HG03520 (cell line): ENCODE measurements around the gene IQCK.

ENCODE experiments used
- ATAC-seq: cut with Tn5 transposase; IDR thresholded peaks from one replicate; pipeline ENCODE4 v1.9.1; 2021; ENCODE audit warnings: mild to moderate bottlenecking, moderate library complexity; ENCODE audit not compliant: unreplicated experiment

IQCK gene

GRCh38 chr16:19698480-19699465, 19.3 kb upstream of the IQCK start:
- ATAC-seq: no peak

GRCh38 chr16:19699472-19699871, 18.6 kb upstream of the IQCK start:
- no peak for ATAC-seq

- ATAC-seq: no peak
Measured at GRCh38 chr16:19700319-19700781, 17.7 kb upstream of the IQCK start.

GRCh38 chr16:19701091-19701490, 17.0 kb upstream of the IQCK start:
- ATAC-seq: no peak

GRCh38 chr16:19703172-19703889, 14.7 kb upstream of the IQCK start:
- ATAC-seq: no peak

- no peak for ATAC-seq
Measured at GRCh38 chr16:19704321-19705145, 13.5 kb upstream of the IQCK start.

- no peak for ATAC-seq
Measured at GRCh38 chr16:19705146-19705501, 12.9 kb upstream of the IQCK start.

GRCh38 chr16:19705843-19706242, 12.2 kb upstream of the IQCK start:
- no peak for ATAC-seq

GRCh38 chr16:19706846-19707245, 11.2 kb upstream of the IQCK start:
- ATAC-seq: no peak

- ATAC-seq: no peak
Measured at GRCh38 chr16:19707569-19708295, 10.3 kb upstream of the IQCK start.

- ATAC-seq: no peak
Measured at GRCh38 chr16:19708296-19709205, 9.5 kb upstream of the IQCK start.

GRCh38 chr16:19709381-19710136, 8.5 kb upstream of the IQCK start:
- no peak for ATAC-seq

- ATAC-seq: no peak
Measured at GRCh38 chr16:19710191-19710908, 7.7 kb upstream of the IQCK start.

GRCh38 chr16:19710991-19711545, 7.0 kb upstream of the IQCK start:
- no peak for ATAC-seq

GRCh38 chr16:19711643-19712042, 6.4 kb upstream of the IQCK start:
- ATAC-seq: no peak

- ATAC-seq: no peak
Measured at GRCh38 chr16:19712418-19713058, 5.5 kb upstream of the IQCK start.

- no peak for ATAC-seq
Measured at GRCh38 chr16:19713697-19714096, 4.4 kb upstream of the IQCK start.
